H1 (cell line): ENCODE data around the gene TMEM235.

ENCODE experiments used
- CHD1 ChIP-seq: IDR thresholded peaks from 2 replicates; pipeline ENCODE4 v1.6.1; 2012; ENCODE audit warnings: low read depth, low read length, improper control_type of control experiment
- CHD2 ChIP-seq: IDR thresholded peaks from 2 replicates; pipeline ENCODE4 v1.6.1; 2012; ENCODE audit warnings: low read length, improper control_type of control experiment
- CTCF ChIP-seq, 3 experiments: IDR thresholded peaks; 1 replicate in 2 of 3; 2 replicates in 1 of 3; pipeline versions ENCODE4 v1.5.1 to v1.6.1; 2011; ENCODE audit warnings: low read length in 3 of 3, mild to moderate bottlenecking in 3 of 3, inconsistent platforms in 2 of 3, low read depth in 1 of 3, moderate library complexity in 1 of 3; ENCODE audit not compliant: insufficient read depth in 1 of 3; ENCODE audit errors: control extremely low read depth in 1 of 3
- MAX ChIP-seq: IDR thresholded peaks from 2 replicates; pipeline ENCODE4 v1.6.1; 2012; ENCODE audit warnings: inconsistent platforms
- POLR2AphosphoS5 ChIP-seq: IDR thresholded peaks from 2 replicates; pipeline ENCODE4 v1.6.1; 2011; ENCODE audit warnings: low read depth, low read length

- TF ChIP-seq CHD1 = no peak
- no peak for TF ChIP-seq CHD2
- no peak for TF ChIP-seq CTCF (IDR thresholded peaks at IDR 0.05; ENCODE audit: control extremely low read depth in 1 of 3, insufficient read depth in 1 of 3, low read depth in 1 of 3, low read length in 3 of 3)
- TF ChIP-seq MAX = no peak
- no peak for TF ChIP-seq POLR2AphosphoS5
These were observed 17.8 kb downstream of the TMEM235 start for GRCh38 chr17:78249074-78249817.
